HG03571 (cell line): ENCODE data around the gene RMND1.
"Not testable (repeated sequence)": the region's sequence is repeated elsewhere in the genome, so short reads cannot be mapped to it uniquely, and the experiment has no call there.

ENCODE experiments used
- ATAC-seq: cut with Tn5 transposase; IDR thresholded peaks from one replicate; pipeline ENCODE4 v1.9.1; 2021; ENCODE audit not compliant: unreplicated experiment

Gene RMND1

GRCh38 chr6:151455751-151456398 lies 3.9 kb upstream of the RMND1 start:
- not testable (repeated sequence) for ATAC-seq

GRCh38 chr6:151452750-151453427 lies 963 bp upstream of the RMND1 start:
- no peak for ATAC-seq

GRCh38 chr6:151451417-151451949 lies 443 bp downstream of the RMND1 start:
- no peak for ATAC-seq

GRCh38 chr6:151450928-151451327 lies 998 bp downstream of the RMND1 start:
- not testable (repeated sequence) for ATAC-seq

GRCh38 chr6:151448623-151449022 lies 3.3 kb downstream of the RMND1 start:
- ATAC-seq = no peak

GRCh38 chr6:151447237-151447636 lies 4.7 kb downstream of the RMND1 start:
- no peak for ATAC-seq

GRCh38 chr6:151445482-151445881 lies 6.4 kb downstream of the RMND1 start:
- ATAC-seq = no peak

GRCh38 chr6:151443911-151444621 lies 7.9 kb downstream of the RMND1 start:
- no peak for ATAC-seq

GRCh38 chr6:151443454-151443853 lies 8.5 kb downstream of the RMND1 start:
- no peak for ATAC-seq

GRCh38 chr6:151442371-151442770 lies 9.6 kb downstream of the RMND1 start:
- ATAC-seq = no peak

- no peak for ATAC-seq
Measured at GRCh38 chr6:151441390-151442166, 10.3 kb downstream of the RMND1 start.

GRCh38 chr6:151440930-151441329 lies 11.0 kb downstream of the RMND1 start:
- peak; percentile 49 for ATAC-seq

- peak; percentile 34 for ATAC-seq
Measured at GRCh38 chr6:151440498-151440897, 11.4 kb downstream of the RMND1 start.

GRCh38 chr6:151437401-151437800 lies 14.5 kb downstream of the RMND1 start:
- ATAC-seq = no peak

GRCh38 chr6:151436802-151437201 lies 15.1 kb downstream of the RMND1 start:
- no peak for ATAC-seq

- ATAC-seq = no peak
Measured at GRCh38 chr6:151436300-151436699, 15.6 kb downstream of the RMND1 start.

- ATAC-seq = no peak
Measured at GRCh38 chr6:151434369-151434768, 17.6 kb downstream of the RMND1 start.

GRCh38 chr6:151432651-151433050 lies 19.3 kb downstream of the RMND1 start:
- ATAC-seq = no peak

GRCh38 chr6:151431337-151431736 lies 20.6 kb downstream of the RMND1 start:
- ATAC-seq = no peak

- ATAC-seq = no peak
Measured at GRCh38 chr6:151430886-151431285, 21.0 kb downstream of the RMND1 start.

GRCh38 chr6:151428093-151428735 lies 23.7 kb downstream of the RMND1 start:
- no peak for ATAC-seq
